HPDE6-E6E7 (cell line): ENCODE measurements around the gene CASK.
"Not testable (repeated sequence)": the region's sequence is repeated elsewhere in the genome, so short reads cannot be mapped to it uniquely, and the experiment has no call there.

ENCODE experiments used
- DNase-seq: peaks from one replicate; pipeline ENCODE4 v3.0.0; 2011; ENCODE audit warnings: missing footprints; ENCODE audit errors: extremely low spot score

Gene CASK

GRCh38 chrX:41518127-41518840 lies 405.1 kb downstream of the CASK start:
- no peak for DNase-seq

DNA sequence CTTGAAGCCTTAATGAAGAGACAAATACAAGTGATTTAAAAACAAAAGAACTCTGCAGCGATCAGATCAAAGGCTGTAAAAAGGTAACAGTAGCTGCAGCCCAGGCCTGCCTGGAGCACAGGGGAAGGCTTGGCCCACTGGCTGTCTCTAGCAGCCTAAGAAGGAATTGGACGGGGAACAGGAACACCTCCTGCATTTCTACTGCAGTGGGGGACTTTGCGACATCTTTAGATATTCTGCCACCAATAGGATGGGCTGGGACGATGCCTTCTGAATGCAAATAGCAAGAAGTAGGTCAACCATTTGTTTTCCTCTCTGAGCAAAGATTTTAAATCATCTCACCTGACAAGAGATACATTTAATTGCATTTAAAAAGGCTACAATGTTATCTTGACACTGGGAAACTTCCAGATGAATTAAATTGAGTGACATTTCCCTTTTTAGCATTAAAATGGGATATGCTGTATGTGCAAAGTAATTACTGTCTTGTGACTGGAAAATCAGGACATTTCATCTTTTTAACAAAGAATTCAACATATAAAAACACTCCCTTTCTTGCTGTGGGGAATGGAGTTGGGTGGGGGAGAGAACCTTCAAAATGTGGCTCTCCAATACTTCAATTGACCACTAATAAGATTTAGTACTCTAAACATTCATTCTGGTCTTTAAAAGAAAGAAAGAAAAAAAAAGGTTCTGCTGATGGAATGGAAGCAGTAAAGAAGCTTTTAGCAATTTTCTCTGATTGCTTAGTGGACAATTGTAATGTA lies 406.2 kb downstream of the CASK start:
- no peak for DNase-seq

DNA sequence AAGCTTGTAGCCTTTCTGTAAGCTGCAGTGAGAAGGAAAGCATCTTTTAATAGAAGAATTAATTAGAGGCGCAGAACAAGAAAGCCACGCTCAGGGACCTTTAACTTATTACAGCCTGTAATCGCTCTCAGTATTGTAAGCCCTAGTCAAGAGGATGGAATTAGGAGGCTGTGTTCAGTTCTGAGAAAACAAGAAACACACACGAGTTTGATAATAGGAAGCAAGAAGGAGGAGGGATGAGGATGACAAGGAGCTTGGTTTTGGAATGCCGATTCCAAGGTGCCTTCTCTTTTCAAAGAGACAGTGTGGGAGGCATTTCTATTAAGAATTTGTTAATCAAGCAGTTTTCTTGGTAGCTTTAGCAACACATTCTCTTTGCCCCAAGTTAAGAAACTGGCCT lies 406.9 kb downstream of the CASK start:
- DNase-seq: no peak

DNA sequence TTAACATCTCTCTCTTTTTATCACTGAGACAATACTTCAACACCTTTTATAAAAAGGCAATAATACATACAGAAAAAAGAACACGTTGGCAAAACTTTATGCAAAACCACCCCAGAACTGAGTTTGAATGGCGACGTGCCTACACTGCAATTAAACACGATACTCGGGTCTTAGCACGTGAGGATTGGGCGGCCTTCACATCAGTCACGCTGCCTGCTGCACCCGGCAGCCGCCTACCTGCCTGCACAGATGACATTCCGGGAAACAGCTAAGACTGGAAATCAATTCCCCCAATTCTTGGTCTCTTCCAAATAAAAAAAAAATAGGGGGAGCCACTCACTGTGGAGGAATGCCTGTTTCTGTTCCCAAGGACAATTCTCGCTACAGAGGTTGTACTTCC lies 408.0 kb downstream of the CASK start:
- no peak for DNase-seq

GRCh38 chrX:41514179-41514578 lies 409.2 kb downstream of the CASK start:
- DNase-seq: no peak

DNA sequence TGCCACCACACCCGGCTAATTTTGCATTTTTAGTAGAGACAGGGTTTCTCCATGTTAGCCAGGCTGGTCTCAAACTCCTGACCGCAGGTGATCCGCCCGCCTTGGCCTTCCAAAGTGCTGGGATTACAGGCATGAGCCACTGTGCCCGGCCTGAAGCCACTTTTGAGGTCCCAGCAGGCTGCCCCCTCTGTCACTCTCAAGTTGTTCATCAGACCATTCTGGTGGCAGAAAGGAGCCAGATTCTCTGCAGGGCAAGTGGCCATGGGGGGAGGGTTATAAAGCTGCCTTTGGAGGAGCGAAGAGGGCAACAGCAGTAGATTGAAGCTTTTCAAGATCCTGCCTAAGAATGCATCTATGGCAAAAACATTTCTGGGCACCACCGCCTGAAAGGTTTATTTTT lies 410.5 kb downstream of the CASK start:
- DNase-seq: not testable (repeated sequence)

- no peak for DNase-seq
Measured at GRCh38 chrX:41512394-41512793, 411.0 kb downstream of the CASK start.

- no peak for DNase-seq
Measured at GRCh38 chrX:41507919-41508318, 415.4 kb downstream of the CASK start.

GRCh38 chrX:41502004-41502403 lies 421.4 kb downstream of the CASK start:
- DNase-seq: no peak

DNA sequence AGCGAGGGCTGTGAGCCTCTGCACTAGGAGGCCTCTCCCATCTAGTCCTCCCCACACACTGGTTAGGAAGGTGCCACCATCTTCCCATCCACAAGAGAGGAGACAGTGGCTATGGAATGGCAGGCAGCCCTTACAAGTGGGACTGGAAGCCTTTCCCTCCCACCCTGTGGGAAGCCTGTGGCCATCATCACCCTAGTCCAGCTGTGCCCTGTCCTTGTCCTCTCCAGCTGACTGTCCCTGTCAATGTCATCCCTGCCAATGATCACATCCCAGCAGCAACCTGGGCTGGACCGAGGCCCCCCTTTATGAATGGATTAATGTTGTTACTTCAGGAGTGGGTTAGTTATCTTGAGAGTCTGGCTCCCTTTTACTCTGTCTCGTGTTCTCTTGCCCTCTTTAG lies 423.4 kb downstream of the CASK start:
- no peak for DNase-seq

- DNase-seq: no peak
Measured at GRCh38 chrX:41499195-41499594, 424.2 kb downstream of the CASK start.

GRCh38 chrX:41491267-41492004 lies 431.9 kb downstream of the CASK start:
- peak; percentile 58 for DNase-seq

- DNase-seq: no peak
Measured at GRCh38 chrX:41490446-41490845, 432.9 kb downstream of the CASK start.

GRCh38 chrX:41482154-41482850 lies 441.1 kb downstream of the CASK start:
- no peak for DNase-seq

DNA sequence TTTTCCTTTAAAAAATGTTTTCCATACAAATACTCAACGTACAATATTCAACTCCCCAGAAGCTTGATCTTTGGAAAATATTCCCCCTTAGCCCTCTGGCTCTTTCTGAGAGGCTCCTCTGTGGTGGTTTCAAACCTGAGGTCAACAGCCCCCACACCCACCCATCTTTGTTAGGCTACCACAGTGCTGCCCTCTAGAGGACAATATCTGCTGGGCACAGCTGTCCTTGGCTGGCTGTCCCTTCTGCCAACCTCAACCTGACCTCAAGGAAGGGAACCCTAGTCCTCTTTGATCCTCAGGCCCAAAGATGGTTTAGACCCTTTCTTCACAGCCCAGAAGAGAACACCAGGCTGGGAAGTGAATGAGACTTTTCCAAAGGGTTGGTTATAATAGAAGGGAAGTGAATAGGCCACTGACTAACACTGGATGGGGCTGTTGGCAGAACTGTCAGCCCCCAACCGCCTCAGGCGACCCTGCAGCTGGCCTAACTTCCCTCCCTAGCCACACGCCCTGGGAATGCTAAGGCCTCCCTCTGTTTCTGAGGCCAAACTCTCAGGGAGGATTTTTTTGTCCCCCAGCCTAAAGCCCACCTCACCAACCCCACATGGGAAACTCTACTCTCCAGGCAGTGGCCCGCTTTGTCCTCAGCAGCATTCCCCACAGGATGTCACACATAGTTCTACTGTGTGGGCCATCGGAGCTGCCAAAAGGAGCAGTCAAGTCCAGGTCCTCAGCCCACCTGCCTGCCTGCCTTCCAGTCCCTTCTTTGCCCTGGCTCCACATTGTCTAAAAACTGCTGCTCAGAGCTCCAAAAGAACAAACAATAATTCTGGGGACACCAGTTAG lies 441.9 kb downstream of the CASK start:
- no peak for DNase-seq

DNA sequence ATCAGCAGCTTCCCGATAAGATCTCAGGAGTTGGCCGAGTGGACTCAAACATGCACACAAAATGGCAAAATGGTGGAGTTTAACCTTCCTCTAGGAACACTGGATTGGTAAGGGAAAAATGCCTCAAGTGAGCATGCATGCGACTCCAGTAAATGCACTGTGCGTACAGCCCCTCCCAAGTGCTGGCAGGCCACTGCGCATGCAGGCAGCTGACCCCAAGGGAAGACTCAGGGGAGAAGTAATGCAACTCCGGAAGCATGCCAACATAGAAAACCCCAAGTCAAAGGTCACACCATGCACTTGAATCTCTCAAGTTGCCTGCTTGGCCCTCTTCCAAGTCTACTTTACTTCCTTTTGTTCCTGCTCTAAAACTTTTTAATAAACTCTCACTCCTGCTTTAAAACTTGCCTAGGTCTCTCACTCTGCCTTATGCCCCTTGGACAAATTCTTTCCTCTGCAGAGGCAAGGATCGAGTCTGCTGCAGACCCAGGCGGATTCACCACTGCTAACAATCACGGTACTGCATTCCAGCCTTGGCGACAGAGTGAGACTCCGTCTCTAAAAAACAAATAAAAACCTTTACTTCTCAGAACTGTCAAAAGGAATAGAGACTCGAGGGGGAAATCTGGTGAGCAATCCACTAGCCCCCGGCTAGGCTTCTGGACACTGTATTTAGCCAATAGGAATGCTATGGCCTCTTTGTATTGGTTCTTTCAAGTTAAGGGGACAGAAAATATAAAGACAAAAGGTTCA lies 442.7 kb downstream of the CASK start:
- DNase-seq: no peak

DNA sequence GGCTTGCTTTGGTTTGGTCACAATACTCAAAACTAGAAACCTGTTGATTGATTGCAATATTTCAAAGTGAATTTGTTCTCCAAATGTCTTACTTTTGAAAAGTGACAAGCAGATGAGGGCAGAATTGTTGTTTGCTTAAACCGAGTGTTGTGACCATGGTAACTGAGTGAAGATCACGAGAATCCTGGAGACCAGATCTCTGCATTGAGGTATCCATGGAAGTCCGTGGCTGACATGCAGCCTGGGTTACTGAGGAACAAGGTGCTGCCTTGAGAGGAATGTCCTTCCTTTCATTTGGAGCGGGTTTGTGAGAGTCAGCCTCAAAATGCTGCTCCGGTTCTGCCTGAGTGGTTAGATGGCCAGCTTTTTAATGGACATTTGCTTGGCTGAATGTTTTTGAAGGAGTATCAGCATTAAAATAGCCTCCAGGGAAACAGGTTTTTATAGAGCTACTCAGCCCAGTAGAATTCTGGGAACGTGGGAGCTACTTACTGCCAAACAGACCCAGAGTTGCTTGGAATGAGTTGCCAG lies 444.9 kb downstream of the CASK start:
- DNase-seq: no peak

GRCh38 chrX:41475591-41476241 lies 447.6 kb downstream of the CASK start:
- no peak for DNase-seq

- DNase-seq: no peak
Measured at GRCh38 chrX:41475191-41475590, 448.2 kb downstream of the CASK start.

DNA sequence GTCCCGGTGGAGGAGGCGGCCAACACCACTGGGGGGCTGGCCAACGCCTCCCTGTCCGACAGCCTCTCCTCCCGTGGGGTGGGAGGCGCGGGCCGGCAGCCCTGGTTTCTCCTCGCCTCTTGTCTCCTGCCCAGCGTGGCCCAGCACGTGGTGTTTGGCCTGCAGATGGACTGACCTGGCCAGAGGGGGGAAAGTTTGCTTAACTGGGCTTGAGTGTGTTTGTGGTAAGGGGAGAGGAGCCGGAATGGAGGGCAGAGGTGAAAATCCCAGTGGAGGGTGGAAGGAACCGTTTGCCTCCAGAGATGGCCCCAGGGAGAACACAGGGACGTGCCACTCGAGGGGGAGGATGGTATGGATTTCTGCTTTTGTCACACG lies 448.6 kb downstream of the CASK start:
- no peak for DNase-seq
